ENCODE results near the gene MATCAP1.

Gene MATCAP1

DNA sequence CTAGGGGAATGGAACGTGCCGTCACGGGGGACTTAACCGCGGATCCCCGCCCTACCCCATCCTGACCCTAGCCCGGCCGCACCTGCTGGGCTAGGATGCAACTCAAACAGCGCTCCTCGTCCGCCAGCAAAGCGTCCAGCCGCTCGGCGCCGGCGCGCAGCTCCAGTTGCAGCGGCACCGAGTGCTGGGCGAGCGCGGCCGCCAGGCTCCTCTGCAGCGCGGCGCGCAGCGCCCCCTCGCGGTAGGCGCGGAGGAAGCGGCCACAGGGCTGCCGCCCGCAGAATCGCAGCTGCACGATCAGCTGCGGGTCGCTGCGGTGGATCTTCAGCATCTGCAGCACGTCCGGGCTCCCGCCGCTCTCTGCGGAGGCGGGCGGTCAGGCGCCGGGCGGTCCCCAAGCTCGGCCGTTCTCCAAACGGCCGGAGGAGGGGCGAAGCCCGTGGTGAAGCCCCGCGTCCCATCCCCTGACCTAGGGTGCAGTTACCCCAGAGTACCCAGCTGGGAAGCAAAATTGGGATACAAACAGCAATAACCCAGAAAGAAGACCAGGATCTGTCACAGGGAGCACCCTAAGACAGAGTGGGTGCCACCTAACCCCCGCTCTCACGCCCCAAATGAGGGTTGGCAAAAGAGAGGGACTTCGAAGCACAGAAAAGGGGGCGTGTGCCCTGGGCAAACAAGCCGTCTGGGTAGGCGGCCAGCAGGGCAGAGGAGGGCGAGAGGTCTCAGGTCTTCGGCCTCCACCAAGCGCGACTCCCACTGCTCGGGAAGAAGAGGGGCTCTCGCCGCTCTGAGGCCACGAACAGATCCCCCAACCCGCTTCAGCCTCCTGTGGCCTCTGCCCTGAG, 28.2 kb downstream of the MATCAP1 start:
- peak; percentile 6 to 48 for DNase-seq

DNA sequence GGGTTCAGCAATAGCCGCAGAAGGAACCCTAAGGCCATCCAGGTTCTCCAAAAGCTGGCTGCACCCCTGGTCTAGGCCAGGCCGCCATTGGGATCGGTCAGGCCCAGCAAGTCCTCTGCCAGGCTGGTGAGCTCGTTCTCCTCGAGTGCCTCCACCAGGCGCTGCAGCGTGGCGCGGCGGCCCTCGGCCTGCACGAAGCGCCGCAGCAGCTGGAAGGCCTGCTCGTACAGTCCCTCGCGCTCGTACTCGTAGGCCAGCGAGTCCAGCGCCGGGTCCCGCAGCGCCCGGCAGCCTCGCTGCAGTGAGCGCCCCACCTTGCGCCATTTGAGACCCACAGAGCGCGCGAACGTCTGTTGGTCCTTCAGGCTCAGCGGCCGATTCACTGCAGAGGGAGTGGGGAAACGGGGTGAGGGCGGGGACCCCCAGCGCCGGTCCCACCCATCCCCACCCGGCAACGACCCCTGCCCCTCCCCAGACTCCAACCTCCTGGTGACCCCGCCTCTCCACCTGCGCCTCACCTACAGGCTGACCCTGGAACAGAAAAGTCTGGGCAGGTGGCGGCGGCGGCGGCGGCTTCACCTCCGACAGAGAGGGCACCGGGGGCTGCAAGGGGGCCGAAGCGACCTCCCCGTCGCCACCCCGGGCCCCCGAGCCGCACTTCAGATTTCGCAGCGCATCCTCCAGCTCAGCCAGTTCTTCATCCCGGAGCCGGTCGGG, 29.0 kb downstream of the MATCAP1 start:
- DNase-seq, result no peak

- DNase-seq, result no peak
Measured at GRCh38 chr16:67151431-67152097, 32.2 kb downstream of the MATCAP1 start.

DNA sequence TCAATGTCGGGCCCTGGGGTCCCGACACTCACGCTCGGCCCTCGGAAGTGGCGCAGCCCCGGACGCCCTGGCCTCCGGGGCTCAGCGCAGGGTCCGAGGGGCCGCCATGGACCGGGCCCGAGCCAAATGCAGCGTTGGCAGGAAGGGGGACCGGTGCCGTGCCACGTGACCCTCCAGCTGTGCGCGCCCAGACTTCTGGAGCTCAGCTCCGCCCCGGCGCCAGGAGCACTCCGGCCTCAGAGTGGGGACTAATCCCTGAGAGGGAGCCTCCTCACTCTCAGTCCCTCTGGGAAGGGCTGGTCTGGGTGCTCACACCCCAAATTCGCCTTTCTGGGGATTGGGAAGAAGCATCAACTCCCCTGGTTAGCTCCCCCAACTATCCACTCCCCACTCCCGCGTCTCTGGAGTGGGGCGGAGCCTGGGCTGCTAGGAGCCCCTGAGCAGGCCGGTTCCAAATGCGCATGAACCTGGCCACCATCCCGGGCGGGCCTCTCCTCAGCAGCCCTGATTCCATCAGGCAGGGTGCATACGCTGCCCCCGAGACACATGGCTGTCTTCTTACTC, 32.8 kb downstream of the MATCAP1 start, which contains the start of gene B3GNT9:
Gene B3GNT9, minus strand, starts transcription at position 166 of the 564 bp plus-strand sequence. CDS start 513 bp downstream, outside the sequence.
- no peak for DNase-seq

- no peak for DNase-seq
Measured at GRCh38 chr16:67150047-67150832, 33.5 kb downstream of the MATCAP1 start.

- DNase-seq, result no peak
Measured at GRCh38 chr16:67149276-67150046, 34.3 kb downstream of the MATCAP1 start.

DNA sequence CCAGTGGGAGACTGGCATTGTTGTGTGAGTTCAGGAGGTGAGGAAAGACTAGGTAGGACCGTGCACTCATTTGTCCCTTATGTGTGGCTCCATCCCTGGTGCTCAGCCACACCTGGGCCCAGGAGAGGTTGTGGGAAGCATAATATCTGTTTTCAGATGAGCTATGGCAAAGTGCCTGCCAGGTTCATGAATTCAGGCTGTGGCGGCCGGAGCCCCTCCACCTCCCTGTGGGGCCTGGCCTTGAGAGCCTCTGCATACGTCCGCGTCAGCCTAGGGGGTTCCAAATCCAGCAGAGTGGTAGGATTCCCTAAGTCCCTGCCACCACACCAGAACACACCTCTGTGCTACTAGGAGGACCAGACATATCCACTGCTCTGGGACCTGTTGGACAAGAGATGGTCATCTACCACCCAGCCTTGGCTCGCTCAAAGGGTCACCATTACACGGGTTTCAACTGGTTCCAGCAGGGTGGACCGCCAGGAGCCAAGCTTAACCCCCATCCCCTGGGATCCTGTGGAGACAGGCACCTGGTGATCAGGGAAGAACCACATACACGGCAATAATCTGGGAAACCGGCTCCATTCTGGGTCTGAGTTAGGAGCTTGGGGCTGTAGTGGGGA, 35.0 kb downstream of the MATCAP1 start:
- no peak for DNase-seq

DNA sequence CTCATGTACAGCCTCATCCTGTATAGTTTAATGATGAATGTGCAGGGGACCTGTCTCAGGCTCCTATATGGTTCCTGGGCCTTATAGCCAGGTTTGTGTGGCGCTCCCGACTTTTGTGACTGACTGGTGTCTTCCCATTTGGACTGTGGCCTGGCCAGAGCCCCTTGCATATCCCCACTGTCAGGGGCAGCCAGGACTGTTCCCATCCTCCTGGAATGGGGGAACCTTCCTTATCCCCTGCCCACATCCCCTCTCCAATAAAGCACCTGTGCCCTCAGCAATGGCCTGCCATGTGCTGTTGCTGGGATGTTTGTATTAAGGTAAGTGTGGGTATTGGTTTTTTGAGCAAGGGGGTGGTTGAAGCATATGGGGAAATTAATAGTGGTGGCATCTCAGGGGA, 35.5 kb downstream of the MATCAP1 start:
- DNase-seq, result no peak

DNA sequence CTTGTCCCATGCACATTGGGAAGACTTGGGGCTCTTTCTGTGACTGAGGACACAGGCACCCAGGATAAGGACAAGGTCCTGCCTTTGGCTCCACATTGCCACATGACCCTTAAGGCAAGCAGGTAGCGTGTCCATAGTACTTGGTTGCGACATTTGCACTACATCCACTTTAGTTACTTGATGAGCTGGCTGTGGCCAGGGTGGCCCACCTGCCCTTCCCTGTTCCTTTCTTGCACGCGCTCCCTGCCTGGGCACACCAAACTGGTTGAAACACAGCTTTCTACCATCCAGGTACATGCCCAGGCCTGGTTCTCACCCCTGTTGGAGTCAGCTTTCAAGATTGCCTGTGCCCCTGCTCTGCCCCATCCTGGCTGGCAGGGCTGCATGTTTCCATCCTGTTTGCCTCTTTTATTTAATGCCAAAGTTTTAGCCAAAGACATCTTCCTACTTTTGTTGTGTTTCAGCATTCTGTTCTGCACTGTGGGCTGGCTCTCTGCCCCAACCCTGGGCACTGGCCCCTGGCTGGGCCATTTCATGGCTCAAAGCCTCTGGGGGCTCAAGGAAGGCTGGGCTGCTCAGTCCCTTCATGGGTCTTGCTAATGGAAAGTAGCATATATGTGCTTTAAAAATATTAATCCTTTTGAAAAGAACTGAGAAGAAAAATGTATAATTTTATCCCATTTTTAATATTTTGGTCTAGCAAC, 36.2 kb downstream of the MATCAP1 start:
- no peak for DNase-seq

DNA sequence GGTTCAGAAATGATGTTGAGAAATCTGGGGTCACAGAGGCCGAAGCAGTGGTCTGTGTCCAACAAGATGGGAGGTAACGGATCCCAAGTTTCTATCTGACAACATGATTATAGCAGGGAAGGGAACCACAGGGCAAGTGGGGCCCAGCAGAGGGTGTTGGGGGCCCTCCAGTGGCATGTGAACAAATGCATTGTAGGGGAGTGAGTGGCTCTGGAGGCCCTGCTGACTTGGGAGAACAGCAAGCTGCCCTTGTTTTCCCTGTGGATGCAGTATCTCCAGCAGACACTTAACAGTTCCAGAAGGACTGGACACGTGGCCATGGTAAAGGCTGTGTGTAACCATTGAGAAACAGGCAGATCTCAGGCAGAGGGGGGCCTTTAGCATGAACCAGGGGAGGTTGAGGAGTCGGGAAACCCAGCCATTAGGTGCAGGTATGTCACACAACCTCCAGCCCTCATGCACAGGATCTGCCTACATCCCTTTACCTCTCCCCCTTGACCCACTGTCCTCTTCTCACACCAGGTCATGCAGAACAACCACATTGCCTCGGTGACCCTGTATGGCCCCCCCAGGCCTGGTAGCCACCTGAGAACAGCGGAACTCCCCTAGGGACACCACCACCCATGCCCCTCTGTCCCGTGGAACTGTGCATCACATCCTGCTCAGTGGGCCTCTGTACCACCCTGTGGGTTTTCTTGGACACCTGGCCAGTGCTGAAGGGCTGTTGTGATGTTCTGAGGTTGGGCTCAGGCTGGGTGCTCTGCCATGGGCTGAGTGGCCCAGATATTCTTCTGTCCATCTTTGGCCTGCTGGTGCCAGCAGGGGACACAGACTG, 37.0 kb downstream of the MATCAP1 start:
- DNase-seq, result no peak

DNA sequence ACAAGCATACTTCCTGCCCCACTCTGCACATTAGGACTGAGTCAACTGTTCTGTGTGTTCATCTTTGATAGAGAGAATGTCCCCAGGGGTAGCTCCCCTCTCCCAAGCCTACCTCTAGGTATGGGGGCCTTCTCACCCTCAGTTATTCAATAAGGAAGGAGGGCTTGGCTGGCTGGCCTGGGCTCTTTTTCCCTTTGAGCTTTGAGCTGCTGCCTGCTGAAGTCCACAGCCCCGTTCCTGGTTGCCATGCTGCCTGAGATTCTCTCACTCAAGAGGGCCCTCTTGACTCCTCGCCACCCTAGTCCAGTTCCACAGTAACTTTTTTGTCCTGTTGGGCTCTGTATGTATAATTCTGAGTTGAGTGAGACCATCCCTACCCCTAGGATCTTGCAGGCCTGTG, 38.0 kb downstream of the MATCAP1 start:
- DNase-seq, result no peak

- no peak for DNase-seq
Measured at GRCh38 chr16:67144943-67145342, 38.8 kb downstream of the MATCAP1 start.

DNA sequence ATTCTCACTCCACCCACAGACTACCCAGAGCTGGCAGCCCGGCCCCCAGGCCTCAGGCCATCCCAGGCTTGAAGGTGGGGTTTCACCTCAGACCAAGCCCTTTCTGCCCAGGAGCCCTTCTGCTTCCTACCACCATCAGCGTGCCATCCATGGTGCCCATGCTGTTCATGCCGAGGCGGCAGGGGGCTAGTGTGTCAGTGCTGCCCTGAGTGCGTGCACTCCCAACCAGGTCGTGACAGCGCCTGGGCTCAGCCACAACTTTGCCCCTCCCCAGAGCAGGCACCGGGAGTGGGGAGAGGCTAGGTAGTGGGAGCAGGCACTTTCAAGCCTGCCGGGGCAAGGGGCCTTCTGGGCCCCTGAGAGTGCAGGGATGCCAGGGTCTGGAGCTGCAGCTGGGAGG, 41.4 kb downstream of the MATCAP1 start:
- no peak for DNase-seq

DNA sequence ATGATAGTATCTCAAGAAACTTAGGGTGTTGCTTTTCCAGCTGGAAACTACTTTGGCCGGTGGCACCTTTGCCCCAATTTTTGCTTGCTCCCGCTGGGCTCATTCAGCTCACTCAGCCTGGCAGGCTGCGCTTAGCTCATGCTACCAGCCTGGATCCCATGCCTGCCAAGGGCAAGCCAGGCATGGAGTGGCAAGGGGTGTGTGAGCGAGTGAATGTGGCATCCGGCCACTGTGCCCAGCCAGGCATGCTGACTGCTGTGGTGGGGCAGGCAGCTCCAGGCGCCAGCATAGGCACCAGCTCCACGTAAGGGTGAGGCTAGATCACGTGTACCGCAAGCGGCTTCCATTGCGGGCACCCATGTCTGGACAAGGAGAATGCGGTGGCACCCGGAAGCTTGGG, 42.4 kb downstream of the MATCAP1 start:
- DNase-seq, result no peak

- DNase-seq, result no peak
Measured at GRCh38 chr16:67137605-67138004, 46.2 kb downstream of the MATCAP1 start.

- no peak for DNase-seq
Measured at GRCh38 chr16:67129422-67129821, 54.3 kb downstream of the MATCAP1 start.

DNA sequence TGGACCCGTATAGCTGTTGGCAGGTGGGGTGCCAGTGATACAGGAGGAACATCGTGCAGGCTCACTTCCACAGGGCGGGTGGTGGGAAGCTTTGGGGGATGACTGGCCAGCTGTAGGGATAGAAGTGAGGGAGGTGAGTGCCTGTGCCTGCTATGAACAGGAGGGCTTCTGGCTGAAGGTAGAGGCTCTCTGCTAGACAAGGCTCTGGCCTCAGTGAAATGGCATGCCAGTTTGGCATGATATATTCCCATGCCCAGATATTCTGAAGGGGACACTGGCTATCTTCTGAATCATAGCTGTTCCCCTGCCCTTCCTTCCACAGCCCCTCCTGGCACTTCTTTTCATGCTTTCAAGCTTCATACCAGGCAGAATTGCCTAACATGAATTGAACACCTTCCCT, 54.9 kb downstream of the MATCAP1 start:
- DNase-seq, result no peak

GRCh38 chr16:67128417-67128816, 55.3 kb downstream of the MATCAP1 start:
- DNase-seq, result no peak

All from bone marrow (tissue), 2 donors.